ENCODE measurements around the gene BEST1.
A peak's percentile ranks its signal among the peaks of the same experiment; 100 is the strongest.
"Not testable (repeated sequence)": the region's sequence is repeated elsewhere in the genome, so short reads cannot be mapped to it uniquely, and the experiment has no call there.

BEST1 gene

DNA sequence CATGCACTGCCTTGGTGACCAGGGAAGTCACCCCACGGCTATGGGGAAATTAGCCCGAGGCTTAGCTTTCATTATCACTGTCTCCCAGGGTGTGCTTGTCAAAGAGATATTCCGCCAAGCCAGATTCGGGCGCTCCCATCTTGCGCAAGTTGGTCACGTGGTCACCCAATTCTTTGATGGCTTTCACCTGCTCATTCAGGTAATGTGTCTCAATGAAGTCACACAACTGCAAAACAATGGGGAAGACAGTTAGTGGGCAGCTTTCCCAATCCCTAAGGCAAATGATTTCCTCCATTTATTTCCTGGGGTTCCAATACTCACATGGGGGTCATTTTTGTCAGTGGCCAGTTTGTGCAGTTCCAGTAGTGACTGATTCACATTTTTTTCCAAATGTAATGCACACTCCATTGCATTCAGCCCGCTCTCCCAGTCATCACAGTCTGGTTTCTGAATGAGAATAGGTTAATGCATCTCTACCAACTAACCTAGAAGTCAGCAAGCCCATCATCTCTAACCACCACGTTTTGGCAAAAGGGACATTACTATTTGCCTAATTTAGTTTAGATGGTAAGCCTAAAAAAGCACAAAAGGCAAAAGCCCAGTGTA lies 14.6 kb downstream of the BEST1 start:
- H3K9ac ChIP-seq (ENCODE audit: low read length); H4K12ac ChIP-seq (ENCODE audit: low read depth, low read length); H4K8ac ChIP-seq (ENCODE audit: low read depth, low read length); H3K9me3 ChIP-seq (ENCODE audit: insufficient read depth, low read depth, low read length); H2AFZ ChIP-seq (ENCODE audit: insufficient read depth, low read length, poor library complexity); H3K27ac ChIP-seq (ENCODE audit: low read depth, low read length); H3K4ac ChIP-seq (ENCODE audit: low read depth, low read length); H4K91ac ChIP-seq (ENCODE audit: low read depth, low read length); H3K4me3 ChIP-seq (ENCODE audit: low read depth, low read length); H3K14ac ChIP-seq (ENCODE audit: low read length); H2AK5ac ChIP-seq (ENCODE audit: low read length); H2BK120ac ChIP-seq (ENCODE audit: insufficient read depth, low read length, poor library complexity); H3K23ac ChIP-seq (ENCODE audit: low read length); H2BK5ac ChIP-seq (ENCODE audit: low read depth, low read length, poor library complexity); H2BK12ac ChIP-seq (ENCODE audit: low read length); H3K27me3 ChIP-seq (ENCODE audit: insufficient read depth, low read length); H3K18ac ChIP-seq (ENCODE audit: low read length): not testable (repeated sequence)
- no CpG with 5 or more reads among the region's 9 CpGs for WGBS (ENCODE audit: extremely low coverage, insufficient coverage, insufficient read length)
- Histone ChIP-seq H3K79me2 (ENCODE audit: control insufficient read depth, insufficient read depth, low read length, poor library complexity) (peaks cover 17% of the 10 kb centered on the region), H3K4me1 (ENCODE audit: control insufficient read depth in 1 of 2, insufficient read depth in 2 of 2, low read length in 2 of 2) (peaks cover 8 to 12% of the 10 kb centered on the region in 2 experiments), H3K79me1 (ENCODE audit: low read length) (peaks cover 17% of the 10 kb centered on the region), H3K4me2 (ENCODE audit: low read length) (peak overlapping the region; percentile 80), H3K36me3 (ENCODE audit: control insufficient read depth in 1 of 2, insufficient read depth in 2 of 2, low read length in 2 of 2) (peaks cover 16 to 24% of the 10 kb centered on the region in 2 experiments)
- DNase-seq, result peak; percentile 51 to 56

DNA sequence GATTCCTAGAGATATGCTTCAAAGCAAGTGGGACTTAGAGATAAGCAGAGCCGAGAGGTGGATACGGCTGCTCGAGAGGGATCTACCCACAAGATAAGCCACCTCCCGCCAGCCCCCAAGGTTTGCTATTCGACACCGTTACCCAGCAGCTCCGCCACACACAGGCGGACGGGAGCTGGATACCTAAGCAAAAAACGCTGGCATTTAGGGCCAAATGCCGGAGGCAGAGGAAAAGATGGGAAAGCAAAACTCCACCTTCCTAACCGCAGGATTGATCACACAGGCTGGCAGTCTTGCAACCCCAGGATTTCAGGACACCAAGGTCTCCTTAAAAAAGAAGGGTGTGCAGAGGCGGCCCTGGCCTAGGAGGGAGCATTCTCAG lies 16.6 kb downstream of the BEST1 start:
- Histone ChIP-seq H3K9me3 (ENCODE audit: insufficient read depth, low read depth, low read length) (no peaks in the 10 kb centered on the region), H2AFZ (ENCODE audit: insufficient read depth, low read length, poor library complexity) (no peak overlapping the region), H4K8ac (ENCODE audit: low read depth, low read length) (peak overlapping the region; percentile 14), H2BK120ac (ENCODE audit: insufficient read depth, low read length, poor library complexity) (no peak overlapping the region), H3K4me3 (ENCODE audit: low read depth, low read length) (peak overlapping the region; percentile 86), H3K14ac (ENCODE audit: low read length) (peak overlapping the region; percentile 36), H2BK12ac (ENCODE audit: low read length) (no peak overlapping the region), H3K27me3 (ENCODE audit: insufficient read depth, low read length) (no peaks in the 10 kb centered on the region), H3K18ac (ENCODE audit: low read length) (peak overlapping the region; percentile 16), H3K79me1 (ENCODE audit: low read length) (peaks cover 26% of the 10 kb centered on the region), H4K91ac (ENCODE audit: low read depth, low read length) (no peak overlapping the region), H2AK5ac (ENCODE audit: low read length) (no peak overlapping the region), H4K12ac (ENCODE audit: low read depth, low read length) (no peak overlapping the region), H3K4ac (ENCODE audit: low read depth, low read length) (peak overlapping the region; percentile 29), H3K79me2 (ENCODE audit: control insufficient read depth, insufficient read depth, low read length, poor library complexity) (peaks cover 21% of the 10 kb centered on the region), H3K4me2 (ENCODE audit: low read length) (peak overlapping the region; percentile 80), H3K9ac (ENCODE audit: low read length) (peak overlapping the region; percentile 94), H2BK5ac (ENCODE audit: low read depth, low read length, poor library complexity) (no peak overlapping the region), H3K36me3 (ENCODE audit: control insufficient read depth in 1 of 2, insufficient read depth in 2 of 2, low read length in 2 of 2) (peaks cover 16 to 24% of the 10 kb centered on the region in 2 experiments), H3K4me1 (ENCODE audit: control insufficient read depth in 1 of 2, insufficient read depth in 2 of 2, low read length in 2 of 2) (peaks cover 18 to 21% of the 10 kb centered on the region in 2 experiments), H3K23ac (ENCODE audit: low read length) (no peak overlapping the region), H3K27ac (ENCODE audit: low read depth, low read length) (peak overlapping the region; percentile 83)
- WGBS (ENCODE audit: extremely low coverage, insufficient coverage, insufficient read length), result no CpG with 5 or more reads among the region's 13 CpGs
- peak; percentile 27 to 47 for DNase-seq

- peak within 1 kb of the TSS; percentile 95 for H2BK5ac ChIP-seq (ENCODE audit: low read depth, low read length, poor library complexity)
- H4K91ac ChIP-seq (ENCODE audit: low read depth, low read length), result peak within 1 kb of the TSS; percentile 98
- peak within 1 kb of the TSS; percentile 98 for H3K18ac ChIP-seq (ENCODE audit: low read length)
- peak within 1 kb of the TSS; percentile 7 for H3K23ac ChIP-seq (ENCODE audit: low read length)
- peak within 1 kb of the TSS; percentile 98 for H2BK120ac ChIP-seq (ENCODE audit: insufficient read depth, low read length, poor library complexity)
- peaks cover 20 to 24% of the 10 kb centered on the region in 2 experiments for H3K4me1 ChIP-seq (ENCODE audit: control insufficient read depth in 1 of 2, insufficient read depth in 2 of 2, low read length in 2 of 2)
- H3K36me3 ChIP-seq (ENCODE audit: control insufficient read depth in 1 of 2, insufficient read depth in 2 of 2, low read length in 2 of 2), result peaks cover 14 to 24% of the 10 kb centered on the region in 2 experiments
- peaks cover 21% of the 10 kb centered on the region for H3K79me2 ChIP-seq (ENCODE audit: control insufficient read depth, insufficient read depth, low read length, poor library complexity)
- peak within 1 kb of the TSS; percentile 82 for H3K4ac ChIP-seq (ENCODE audit: low read depth, low read length)
- H3K4me3 ChIP-seq (ENCODE audit: low read depth, low read length), result peak within 1 kb of the TSS; percentile 86
- H3K14ac ChIP-seq (ENCODE audit: low read length), result peak within 1 kb of the TSS; percentile 89
- H3K4me2 ChIP-seq (ENCODE audit: low read length), result peak within 1 kb of the TSS; percentile 94
- no peaks in the 10 kb centered on the region for H3K9me3 ChIP-seq (ENCODE audit: insufficient read depth, low read depth, low read length)
- peak; percentile 89 to 93 for DNase-seq
- peak within 1 kb of the TSS; percentile 92 for H3K27ac ChIP-seq (ENCODE audit: low read depth, low read length)
- H3K79me1 ChIP-seq (ENCODE audit: low read length), result peaks cover 30% of the 10 kb centered on the region
- peak within 1 kb of the TSS; percentile 79 for H4K12ac ChIP-seq (ENCODE audit: low read depth, low read length)
- H2AFZ ChIP-seq (ENCODE audit: insufficient read depth, low read length, poor library complexity), result peak within 1 kb of the TSS; percentile 96
- H3K27me3 ChIP-seq (ENCODE audit: insufficient read depth, low read length), result no peaks in the 10 kb centered on the region
- peak within 1 kb of the TSS; percentile 81 for H2BK12ac ChIP-seq (ENCODE audit: low read length)
- H2AK5ac ChIP-seq (ENCODE audit: low read length), result peak within 1 kb of the TSS; percentile 67
- WGBS (ENCODE audit: extremely low coverage, insufficient coverage, insufficient read length), result no CpG with 5 or more reads among the region's 93 CpGs
- H3K9ac ChIP-seq (ENCODE audit: low read length), result peak within 1 kb of the TSS; percentile 94
- peak within 1 kb of the TSS; percentile 98 for H4K8ac ChIP-seq (ENCODE audit: low read depth, low read length)
These were observed 17.2 kb downstream of the BEST1 start, which contains the start of gene FTH1 for GRCh38 chr11:61967116-61967923. Gene FTH1, minus strand, starts transcription at chr11:61967634. Its CDS starts 209 bp downstream, at chr11:61967425.

GRCh38 chr11:61967924-61968757 lies 18.0 kb downstream of the BEST1 start:
- peak overlapping the region; percentile 98 for H3K18ac ChIP-seq (ENCODE audit: low read length)
- peak overlapping the region; percentile 86 for H3K4me3 ChIP-seq (ENCODE audit: low read depth, low read length)
- peak overlapping the region; percentile 98 for H4K8ac ChIP-seq (ENCODE audit: low read depth, low read length)
- H3K79me1 ChIP-seq (ENCODE audit: low read length), result peaks cover 36% of the 10 kb centered on the region
- WGBS (ENCODE audit: extremely low coverage, insufficient coverage, insufficient read length), result no CpG with 5 or more reads among the region's 53 CpGs
- H4K91ac ChIP-seq (ENCODE audit: low read depth, low read length), result peak overlapping the region; percentile 98
- H3K79me2 ChIP-seq (ENCODE audit: control insufficient read depth, insufficient read depth, low read length, poor library complexity), result peaks cover 23% of the 10 kb centered on the region
- H3K27me3 ChIP-seq (ENCODE audit: insufficient read depth, low read length), result no peaks in the 10 kb centered on the region
- H4K12ac ChIP-seq (ENCODE audit: low read depth, low read length), result peak overlapping the region; percentile 79
- H3K4me1 ChIP-seq (ENCODE audit: control insufficient read depth in 1 of 2, insufficient read depth in 2 of 2, low read length in 2 of 2), result peaks cover 23 to 30% of the 10 kb centered on the region in 2 experiments
- peak overlapping the region; percentile 90 for H3K9ac ChIP-seq (ENCODE audit: low read length)
- H3K36me3 ChIP-seq (ENCODE audit: control insufficient read depth in 1 of 2, insufficient read depth in 2 of 2, low read length in 2 of 2), result peaks cover 12 to 20% of the 10 kb centered on the region in 2 experiments
- H2AFZ ChIP-seq (ENCODE audit: insufficient read depth, low read length, poor library complexity), result peak overlapping the region; percentile 96
- H3K27ac ChIP-seq (ENCODE audit: low read depth, low read length), result peak overlapping the region; percentile 92
- peak; percentile 22 to 32 for DNase-seq
- H3K4me2 ChIP-seq (ENCODE audit: low read length), result peak overlapping the region; percentile 94
- peak overlapping the region; percentile 67 for H2AK5ac ChIP-seq (ENCODE audit: low read length)
- H3K23ac ChIP-seq (ENCODE audit: low read length), result peak overlapping the region; percentile 7
- peak overlapping the region; percentile 81 for H2BK12ac ChIP-seq (ENCODE audit: low read length)
- peak overlapping the region; percentile 89 for H3K14ac ChIP-seq (ENCODE audit: low read length)
- H2BK5ac ChIP-seq (ENCODE audit: low read depth, low read length, poor library complexity), result peak overlapping the region; percentile 95
- H3K4ac ChIP-seq (ENCODE audit: low read depth, low read length), result peak overlapping the region; percentile 82
- peak overlapping the region; percentile 98 for H2BK120ac ChIP-seq (ENCODE audit: insufficient read depth, low read length, poor library complexity)
- H3K9me3 ChIP-seq (ENCODE audit: insufficient read depth, low read depth, low read length), result no peaks in the 10 kb centered on the region
